GM11168 (cell line): ENCODE results near the gene SYNDIG1.

ENCODE experiments used
- in situ Hi-C: fragments of 300-500 bp; cut with MboI; formaldehyde crosslinking; loops from one replicate; pipeline ENCODE4 v1.12.0; 2022; ENCODE audit warnings: low sequenced_read_pairs; ENCODE audit not compliant: unreplicated experiment

The SYNDIG1 gene

GRCh38 chr20:24603454-24603853, 134.0 kb downstream of the SYNDIG1 start:
- in situ Hi-C loops: no loop called here

GRCh38 chr20:24604966-24605665, 135.7 kb downstream of the SYNDIG1 start:
- in situ Hi-C loops: no loop called here

GRCh38 chr20:24605937-24606455, 136.6 kb downstream of the SYNDIG1 start:
- in situ Hi-C loops: no loop called here

DNA sequence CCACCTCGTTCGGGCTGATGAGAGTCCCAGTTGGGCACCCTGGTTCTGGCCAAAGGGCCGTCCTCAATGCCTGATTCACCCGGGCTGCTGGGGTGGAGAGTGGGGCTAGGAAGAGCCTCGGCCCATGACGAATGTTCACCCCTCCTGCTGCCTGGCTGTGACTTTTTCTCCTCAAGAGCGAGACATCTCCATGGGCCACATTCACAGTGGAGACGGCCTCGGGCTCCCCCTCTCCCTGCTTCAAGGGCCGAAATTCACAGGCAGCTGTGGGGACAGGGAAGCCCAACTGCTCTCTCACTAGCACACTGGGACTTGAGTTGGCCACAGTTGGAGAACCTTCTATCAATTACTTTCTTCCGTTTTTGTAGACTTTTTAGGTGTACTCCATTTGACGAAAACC, 138.0 kb downstream of the SYNDIG1 start:
- in situ Hi-C loops: no loop called here

DNA sequence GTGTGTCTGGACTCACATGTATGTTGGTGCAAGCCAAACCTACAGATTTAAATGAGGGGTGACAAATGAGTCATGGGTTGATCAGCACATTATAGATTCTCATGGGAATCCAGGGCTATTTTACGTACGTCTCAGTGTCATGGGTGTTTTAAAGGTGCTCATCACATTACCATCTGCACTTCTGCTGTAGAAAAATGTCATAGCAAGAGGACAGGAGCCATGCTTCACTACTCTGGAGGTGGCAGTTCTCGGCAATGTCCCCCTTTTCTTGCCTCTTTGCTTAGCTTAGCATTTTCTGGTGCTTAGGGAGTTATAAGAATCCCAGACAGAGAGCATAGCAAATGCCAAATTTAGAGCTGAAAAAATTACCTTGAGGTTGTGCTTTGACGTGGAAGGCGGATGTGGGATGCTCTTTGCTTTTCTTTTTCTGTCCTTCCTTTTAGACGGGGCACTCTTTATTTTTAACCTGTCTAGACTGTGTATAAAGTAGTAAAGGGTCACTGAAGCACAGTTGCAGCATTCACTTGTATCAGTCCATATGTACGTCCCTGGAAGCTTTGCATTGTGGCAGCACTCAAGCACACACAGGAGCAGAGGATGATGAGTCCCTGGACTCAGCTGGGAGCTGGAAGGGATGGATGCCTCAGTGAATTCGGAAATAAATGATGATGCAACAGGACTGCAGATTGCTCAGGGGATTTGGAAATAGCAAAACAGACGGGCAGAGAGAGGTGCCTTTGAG, 139.7 kb downstream of the SYNDIG1 start:
- in situ Hi-C loops: no loop called here

DNA sequence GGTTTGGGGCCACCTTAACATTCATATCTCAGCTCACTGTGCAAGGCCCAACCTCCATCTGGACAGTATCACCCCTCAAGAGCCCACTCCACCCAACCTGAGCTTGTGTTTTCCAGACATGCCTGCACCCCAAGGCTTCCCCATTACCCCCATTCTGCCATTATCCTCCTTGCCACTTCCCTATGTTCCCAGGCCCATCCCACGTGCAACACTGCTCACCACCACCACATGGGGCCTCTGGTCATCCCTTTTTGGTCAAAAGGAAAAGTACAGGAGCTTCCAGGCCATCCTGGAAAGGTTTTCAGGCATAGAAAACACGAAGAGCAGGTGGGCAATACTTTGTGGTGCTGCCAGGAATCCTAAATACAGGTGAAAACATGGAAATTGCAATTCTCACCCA, 140.3 kb downstream of the SYNDIG1 start:
- in situ Hi-C loops: no loop called here

- in situ Hi-C loops: no loop called here
Observed at GRCh38 chr20:24610341-24611115, 141.1 kb downstream of the SYNDIG1 start.

DNA sequence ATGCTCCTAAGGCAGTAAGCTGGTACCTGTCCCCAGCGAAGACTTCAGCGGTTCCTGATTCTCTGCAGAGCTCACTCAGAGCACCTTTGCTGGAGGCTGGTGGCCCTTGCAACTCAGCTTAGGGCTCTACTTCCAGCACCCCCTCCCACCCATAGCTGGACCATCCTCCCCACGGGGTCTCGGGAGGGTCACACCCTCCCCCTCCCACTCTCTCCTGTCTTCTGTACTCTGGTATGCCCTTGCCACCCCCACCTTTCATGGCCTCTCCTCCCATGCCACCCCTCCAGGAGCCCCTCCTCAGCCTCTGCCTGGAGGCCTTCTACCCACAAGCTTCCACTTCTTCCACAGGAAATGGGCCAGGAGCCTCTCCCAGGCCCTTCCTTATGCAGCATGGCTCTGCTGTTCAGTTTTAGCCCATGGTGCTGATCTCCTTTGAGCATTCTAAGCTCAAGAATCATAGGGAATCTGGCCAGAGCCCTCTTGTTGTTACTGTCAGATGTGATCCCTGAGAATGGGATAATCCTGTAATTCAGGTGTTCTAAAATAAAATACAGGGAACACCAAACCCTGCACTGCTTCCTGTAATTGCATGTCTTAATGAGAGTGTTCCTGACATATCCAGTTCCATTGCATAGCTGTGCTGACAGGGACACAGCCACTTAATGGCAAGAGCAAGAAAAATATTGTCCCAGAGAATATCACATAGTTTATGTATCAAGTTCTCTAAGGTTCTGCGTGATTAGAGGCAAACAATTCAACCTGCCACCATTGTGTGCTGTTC, 142.1 kb downstream of the SYNDIG1 start:
- in situ Hi-C loops: no loop called here

GRCh38 chr20:24612799-24613775, 143.7 kb downstream of the SYNDIG1 start:
- in situ Hi-C loops: no loop called here

DNA sequence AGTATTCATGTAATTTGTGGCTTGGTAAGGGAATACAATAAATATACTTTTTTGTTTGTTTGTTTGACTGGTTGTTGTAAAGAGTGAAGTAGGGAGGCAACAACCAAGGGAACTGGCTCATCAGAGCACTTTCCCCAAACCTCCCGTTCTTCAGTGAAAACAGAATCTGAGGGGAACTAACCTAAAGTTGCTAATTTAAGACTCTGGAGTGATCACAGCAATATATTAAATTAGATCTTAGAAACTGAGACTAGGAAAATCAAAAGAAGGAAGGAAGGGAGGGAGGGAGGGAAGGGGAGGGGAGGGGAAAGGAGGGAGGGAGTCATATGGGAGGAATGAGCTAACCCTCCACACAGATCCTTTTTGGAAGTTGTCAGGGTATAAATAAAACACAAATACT, 144.9 kb downstream of the SYNDIG1 start:
- in situ Hi-C loops: no loop called here

DNA sequence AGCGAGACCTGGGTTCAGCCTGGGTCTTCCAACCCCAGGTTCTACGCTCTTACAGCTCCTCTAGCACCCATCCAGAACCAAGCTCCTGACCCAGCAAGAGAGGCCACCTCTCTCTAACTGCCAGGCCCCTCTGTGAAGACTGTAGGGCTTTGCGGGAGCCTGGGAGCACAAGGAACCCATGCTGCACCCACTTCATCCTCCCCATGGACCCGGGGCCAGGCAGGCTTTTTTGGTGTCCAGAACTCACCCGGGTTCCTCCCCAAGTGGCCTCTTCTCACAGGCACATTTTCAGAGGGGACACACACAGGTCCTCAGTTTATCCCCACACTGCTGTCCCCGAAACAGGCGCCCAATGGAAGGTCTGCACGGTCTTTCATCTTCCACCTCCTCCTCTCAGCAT, 145.9 kb downstream of the SYNDIG1 start:
- in situ Hi-C loops: no loop called here

GRCh38 chr20:24616258-24617079, 147.0 kb downstream of the SYNDIG1 start:
- in situ Hi-C loops: no loop called here

- in situ Hi-C loops: no loop called here
Observed at GRCh38 chr20:24617080-24617432, 147.6 kb downstream of the SYNDIG1 start.

DNA sequence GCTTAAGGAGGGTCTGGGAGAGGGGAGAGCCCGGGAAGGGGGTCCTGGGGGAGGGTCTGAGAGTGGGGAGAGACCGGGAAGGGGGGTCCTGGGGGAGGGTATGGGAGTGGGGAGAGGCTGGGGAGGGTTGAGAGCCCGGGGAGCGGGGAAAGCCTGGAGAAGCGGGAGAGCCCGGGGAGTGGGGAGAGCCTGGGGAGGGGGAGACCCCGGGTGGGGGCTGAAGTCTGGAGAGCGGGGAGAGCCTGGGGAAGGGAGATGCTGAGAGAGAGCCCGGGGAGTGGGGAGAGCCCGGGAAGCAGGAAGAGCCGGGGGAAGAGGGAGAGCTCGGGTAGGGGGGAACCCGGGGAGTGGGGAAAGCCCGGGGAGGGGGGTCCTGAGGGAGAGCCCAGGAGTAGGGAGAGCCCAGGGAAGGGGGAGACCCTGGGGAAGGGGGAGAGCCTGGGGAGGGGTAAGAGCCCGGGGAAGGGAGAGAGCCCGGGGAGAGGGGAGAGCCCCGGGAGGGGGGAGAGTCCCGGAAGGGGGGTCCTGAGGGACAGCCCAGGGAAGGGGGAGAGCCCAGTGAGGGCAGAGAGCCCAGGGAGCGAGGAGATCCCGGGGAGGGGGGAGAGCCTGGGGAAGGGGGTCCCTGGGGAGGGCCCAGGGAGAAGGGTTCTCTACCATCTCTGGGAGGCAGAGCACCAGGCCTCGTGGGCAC, 148.5 kb downstream of the SYNDIG1 start:
- in situ Hi-C loops: no loop called here

GRCh38 chr20:24618739-24619138, 149.3 kb downstream of the SYNDIG1 start:
- in situ Hi-C loops: no loop called here

DNA sequence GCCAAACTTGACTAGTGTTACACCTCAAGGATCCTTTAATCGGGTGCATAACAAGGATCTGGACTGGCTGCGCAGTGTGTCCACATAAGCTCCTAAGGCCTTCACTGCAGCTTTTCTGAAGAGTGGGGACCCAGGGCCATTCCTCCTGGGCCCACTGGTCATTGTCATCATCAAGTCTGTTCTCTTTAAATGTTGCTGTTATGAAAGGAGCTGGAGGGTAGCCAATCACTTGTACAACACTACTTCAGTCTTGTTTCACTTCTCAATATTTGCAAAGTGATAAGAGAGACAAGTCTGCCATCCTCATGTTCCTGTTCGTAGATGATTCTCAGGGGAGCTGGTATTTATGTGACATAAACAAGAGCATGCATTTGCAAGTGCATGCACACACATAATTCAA, 149.8 kb downstream of the SYNDIG1 start:
- in situ Hi-C loops: no loop called here

DNA sequence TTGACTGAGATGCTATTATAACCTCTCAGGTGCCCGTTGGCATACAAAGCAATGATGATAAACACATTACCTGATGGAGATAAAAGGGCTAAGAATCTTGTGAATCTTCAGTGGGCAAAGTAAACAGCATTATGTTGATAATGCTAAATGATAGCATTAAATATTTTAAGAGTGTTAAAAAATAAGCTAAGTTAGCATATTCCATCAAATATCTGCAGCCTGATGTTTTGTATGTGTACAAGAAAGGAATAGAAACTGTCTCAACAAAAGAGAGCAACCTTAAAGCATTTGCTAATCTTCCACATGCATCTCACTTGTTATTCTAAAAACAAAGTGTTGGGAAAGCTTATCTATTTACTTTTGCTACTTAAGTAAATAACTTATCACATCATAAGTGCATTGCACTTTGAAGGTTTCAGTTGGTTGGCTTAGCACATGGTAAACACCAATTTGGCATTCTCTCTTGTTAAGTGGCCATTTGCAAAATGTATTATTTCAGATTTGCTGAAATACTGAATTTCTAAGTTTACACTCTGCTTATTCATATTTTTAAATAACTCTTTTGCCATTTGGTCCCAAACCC, 151.6 kb downstream of the SYNDIG1 start:
- in situ Hi-C loops: no loop called here
